ENCODE data around the gene DHX38. TPM values are rescaled to one million over a fixed set of nuclear protein-coding genes. Genes with fewer than 3 reads are reported as not detected.

DHX38 gene
- total and polyA plus RNA-seq, 2 of the 13 experiments (the other 11 are each of a cell fraction or from before 2014, with no cell fraction given): 54.4 to 85.9 TPM

GRCh38 chr16:72044825-72045359, 48.8 kb upstream of the DHX38 start:
- 0 out of 2 replicates have a peak overlapping the region, but pooled peaks have one; percentile 13 for H3K4me2 ChIP-seq (ENCODE audit: low read depth, low read length)
- no peaks in the 10 kb centered on the region for H3K36me3 ChIP-seq (replicated peaks in 1 of 2; ENCODE audit: control insufficient read depth in 1 of 2, insufficient read depth in 2 of 2, low read length in 2 of 2)
- TF ChIP-seq PAXIP1 (CRISPR knock-in tag; conservative IDR thresholded peaks at IDR 0.05): 0 out of 2 replicates have a peak, but pooled peaks have one; percentile 14
- TF ChIP-seq RXRA (CRISPR knock-in tag; IDR thresholded peaks at IDR 0.05): no peak
- TF ChIP-seq ZNF720 (CRISPR knock-in tag; IDR thresholded peaks at IDR 0.05): no peak
- TF ChIP-seq, protein P1, sequence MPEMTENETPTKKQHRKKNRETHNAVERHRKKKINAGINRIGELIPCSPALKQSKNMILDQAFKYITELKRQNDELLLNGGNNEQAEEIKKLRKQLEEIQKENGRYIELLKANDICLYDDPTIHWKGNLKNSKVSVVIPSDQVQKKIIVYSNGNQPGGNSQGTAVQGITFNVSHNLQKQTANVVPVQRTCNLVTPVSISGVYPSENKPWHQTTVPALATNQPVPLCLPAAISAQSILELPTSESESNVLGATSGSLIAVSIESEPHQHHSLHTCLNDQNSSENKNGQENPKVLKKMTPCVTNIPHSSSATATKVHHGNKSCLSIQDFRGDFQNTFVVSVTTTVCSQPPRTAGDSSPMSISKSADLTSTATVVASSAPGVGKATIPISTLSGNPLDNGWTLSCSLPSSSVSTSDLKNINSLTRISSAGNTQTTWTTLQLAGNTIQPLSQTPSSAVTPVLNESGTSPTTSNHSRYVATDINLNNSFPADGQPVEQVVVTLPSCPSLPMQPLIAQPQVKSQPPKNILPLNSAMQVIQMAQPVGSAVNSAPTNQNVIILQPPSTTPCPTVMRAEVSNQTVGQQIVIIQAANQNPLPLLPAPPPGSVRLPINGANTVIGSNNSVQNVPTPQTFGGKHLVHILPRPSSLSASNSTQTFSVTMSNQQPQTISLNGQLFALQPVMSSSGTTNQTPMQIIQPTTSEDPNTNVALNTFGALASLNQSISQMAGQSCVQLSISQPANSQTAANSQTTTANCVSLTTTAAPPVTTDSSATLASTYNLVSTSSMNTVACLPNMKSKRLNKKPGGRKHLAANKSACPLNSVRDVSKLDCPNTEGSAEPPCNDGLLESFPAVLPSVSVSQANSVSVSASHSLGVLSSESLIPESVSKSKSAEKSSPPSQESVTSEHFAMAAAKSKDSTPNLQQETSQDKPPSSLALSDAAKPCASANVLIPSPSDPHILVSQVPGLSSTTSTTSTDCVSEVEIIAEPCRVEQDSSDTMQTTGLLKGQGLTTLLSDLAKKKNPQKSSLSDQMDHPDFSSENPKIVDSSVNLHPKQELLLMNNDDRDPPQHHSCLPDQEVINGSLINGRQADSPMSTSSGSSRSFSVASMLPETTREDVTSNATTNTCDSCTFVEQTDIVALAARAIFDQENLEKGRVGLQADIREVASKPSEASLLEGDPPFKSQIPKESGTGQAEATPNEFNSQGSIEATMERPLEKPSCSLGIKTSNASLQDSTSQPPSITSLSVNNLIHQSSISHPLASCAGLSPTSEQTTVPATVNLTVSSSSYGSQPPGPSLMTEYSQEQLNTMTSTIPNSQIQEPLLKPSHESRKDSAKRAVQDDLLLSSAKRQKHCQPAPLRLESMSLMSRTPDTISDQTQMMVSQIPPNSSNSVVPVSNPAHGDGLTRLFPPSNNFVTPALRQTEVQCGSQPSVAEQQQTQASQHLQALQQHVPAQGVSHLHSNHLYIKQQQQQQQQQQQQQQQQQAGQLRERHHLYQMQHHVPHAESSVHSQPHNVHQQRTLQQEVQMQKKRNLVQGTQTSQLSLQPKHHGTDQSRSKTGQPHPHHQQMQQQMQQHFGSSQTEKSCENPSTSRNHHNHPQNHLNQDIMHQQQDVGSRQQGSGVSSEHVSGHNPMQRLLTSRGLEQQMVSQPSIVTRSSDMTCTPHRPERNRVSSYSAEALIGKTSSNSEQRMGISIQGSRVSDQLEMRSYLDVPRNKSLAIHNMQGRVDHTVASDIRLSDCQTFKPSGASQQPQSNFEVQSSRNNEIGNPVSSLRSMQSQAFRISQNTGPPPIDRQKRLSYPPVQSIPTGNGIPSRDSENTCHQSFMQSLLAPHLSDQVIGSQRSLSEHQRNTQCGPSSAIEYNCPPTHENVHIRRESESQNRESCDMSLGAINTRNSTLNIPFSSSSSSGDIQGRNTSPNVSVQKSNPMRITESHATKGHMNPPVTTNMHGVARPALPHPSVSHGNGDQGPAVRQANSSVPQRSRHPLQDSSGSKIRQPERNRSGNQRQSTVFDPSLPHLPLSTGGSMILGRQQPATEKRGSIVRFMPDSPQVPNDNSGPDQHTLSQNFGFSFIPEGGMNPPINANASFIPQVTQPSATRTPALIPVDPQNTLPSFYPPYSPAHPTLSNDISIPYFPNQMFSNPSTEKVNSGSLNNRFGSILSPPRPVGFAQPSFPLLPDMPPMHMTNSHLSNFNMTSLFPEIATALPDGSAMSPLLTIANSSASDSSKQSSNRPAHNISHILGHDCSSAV (CRISPR knock-in tag; IDR thresholded peaks at IDR 0.05; ENCODE audit: borderline replicate concordance): no peak
- no peak overlapping the region for H3K4me3 ChIP-seq (replicated peaks in 1 of 3; ENCODE audit: insufficient read depth in 1 of 3, low read depth in 2 of 3, low read length in 3 of 3)
- no peaks in the 10 kb centered on the region for H3K27me3 ChIP-seq (ENCODE audit: control insufficient read depth in 1 of 2, insufficient read depth in 2 of 2, low read length in 2 of 2)
- FAIRE-seq (no peak), DNase-seq (ENCODE audit: low spot score) (no peak), ATAC-seq (peak; percentile 20; the same call in 1 of the 3 replicates)
- peaks cover 7% of the 10 kb centered on the region; the same call in 1 of the 2 replicates for H3K9me3 ChIP-seq (ENCODE audit: low read length)
- CTCF ChIA-PET (ENCODE audit: low intra/inter-chr PET ratio, low total read pairs): no interaction called here
- H4K20me1 ChIP-seq (ENCODE audit: insufficient read depth, low read length): no peaks in the 10 kb centered on the region
- H2AFZ ChIP-seq (ENCODE audit: low read length): no peak overlapping the region
- peaks cover 47% of the 10 kb centered on the region for H3K4me1 ChIP-seq (ENCODE audit: insufficient read depth, low read length)
- peak overlapping the region; percentile 36 for H3K27ac ChIP-seq (ENCODE audit: extremely low read length, insufficient read depth, low read length)
- no peak overlapping the region for H3K9ac ChIP-seq (ENCODE audit: insufficient read depth, low read depth, low read length)
- no TSS peak for BruUV-seq (replicated peaks)
- POLR2A ChIA-PET: no interaction called here
- 81% methylated on average over 2 of the region's 2 CpGs for WGBS (ENCODE audit: low lambda C conversion rate)
- H3K79me2 ChIP-seq (ENCODE audit: insufficient read depth, low read length): no peaks in the 10 kb centered on the region
- in situ Hi-C loops (cut with HindIII; ENCODE audit: extremely low pct_ligation_motif_present, low pct_unique_long_range_greater_than_20kb): no loop called here
- intact Hi-C loops (cut with micrococcal nuclease; ENCODE audit: unreplicated experiment): loop anchor here (1.0 kb wide), 1 partner anchor 13 kb away; no protein-coding TSS in a partner anchor
